Activated gamma-delta T cell treated with anti-CD3 and anti-CD28 coated beads, Interleukin-2, amount 50 U/mL, for 16 hours (primary cell): ENCODE data around the gene SENP3.

Experiments
- DNase-seq: peaks from one replicate; pipeline ENCODE4 v3.0.0-alpha.2; 2020; ENCODE audit warnings: low read depth

SENP3 gene

DNA sequence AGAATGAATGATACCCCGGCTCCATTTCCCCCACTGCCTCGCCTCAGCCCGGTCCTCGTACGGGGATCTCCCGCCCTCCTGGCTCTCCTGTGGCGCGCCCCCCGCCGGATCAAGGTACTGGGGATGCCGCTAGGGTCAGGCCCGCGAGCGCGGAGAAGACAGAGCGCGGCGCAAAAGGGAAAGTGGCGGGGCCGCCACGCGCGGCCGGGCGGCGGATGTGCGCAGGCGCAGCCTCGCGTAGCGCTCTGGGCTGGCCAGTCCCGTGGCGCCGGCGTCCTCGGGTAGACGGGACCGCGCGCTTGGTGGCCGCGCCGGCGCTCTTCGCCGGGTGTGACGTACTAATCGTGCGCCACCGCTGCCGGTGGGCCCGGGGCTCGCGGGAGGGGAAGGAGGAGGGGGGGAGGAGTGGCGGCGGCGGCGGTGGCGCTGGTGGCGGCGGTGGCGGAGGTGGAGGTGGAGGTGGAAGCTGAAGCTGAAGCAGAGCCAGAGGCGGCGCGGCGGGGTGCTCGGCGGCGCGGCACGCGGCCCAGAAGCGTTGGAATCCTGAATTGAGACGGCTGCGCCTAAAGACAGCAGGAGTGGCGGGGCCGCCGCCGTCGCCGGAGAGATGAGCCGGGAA is at the start of gene SENP3:
Gene SENP3, plus strand, starts transcription at position 331 of the 619 bp plus-strand sequence. CDS start 1,158 bp downstream, outside the sequence.
- DNase-seq, result peak; percentile 80

DNA sequence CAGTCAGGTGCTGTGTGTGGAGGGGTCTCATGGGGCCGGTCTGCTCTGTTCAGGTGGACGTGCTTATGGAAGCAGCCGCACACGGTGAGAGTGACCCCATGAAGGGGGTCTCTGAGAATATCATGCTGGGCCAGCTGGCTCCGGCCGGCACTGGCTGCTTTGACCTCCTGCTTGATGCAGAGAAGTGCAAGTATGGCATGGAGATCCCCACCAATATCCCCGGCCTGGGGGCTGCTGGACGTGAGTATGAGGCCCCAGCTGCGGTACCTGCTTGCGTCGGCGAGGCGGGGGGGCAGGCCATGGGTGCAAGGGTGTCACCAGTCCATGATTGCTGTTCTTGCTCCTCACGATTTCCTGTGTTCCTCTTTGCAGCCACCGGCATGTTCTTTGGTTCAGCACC is 49.6 kb upstream of the SENP3 start:
- no peak for DNase-seq

DNA sequence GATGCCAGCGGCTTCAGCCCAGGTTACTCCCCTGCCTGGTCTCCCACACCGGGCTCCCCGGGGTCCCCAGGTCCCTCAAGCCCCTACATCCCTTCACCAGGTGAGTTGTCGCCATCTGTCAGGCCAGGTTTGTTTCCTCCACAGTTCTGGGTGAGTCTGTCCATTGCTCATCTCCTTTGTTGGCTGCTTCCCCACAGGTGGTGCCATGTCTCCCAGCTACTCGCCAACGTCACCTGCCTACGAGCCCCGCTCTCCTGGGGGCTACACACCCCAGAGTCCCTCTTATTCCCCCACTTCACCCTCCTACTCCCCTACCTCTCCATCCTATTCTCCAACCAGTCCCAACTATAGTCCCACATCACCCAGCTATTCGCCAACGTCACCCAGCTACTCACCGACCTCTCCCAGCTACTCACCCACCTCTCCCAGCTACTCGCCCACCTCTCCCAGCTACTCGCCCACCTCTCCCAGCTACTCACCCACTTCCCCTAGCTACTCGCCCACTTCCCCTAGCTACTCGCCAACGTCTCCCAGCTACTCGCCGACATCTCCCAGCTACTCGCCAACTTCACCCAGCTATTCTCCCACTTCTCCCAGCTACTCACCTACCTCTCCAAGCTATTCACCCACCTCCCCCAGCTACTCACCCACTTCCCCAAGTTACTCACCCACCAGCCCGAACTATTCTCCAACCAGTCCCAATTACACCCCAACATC is 48.7 kb upstream of the SENP3 start:
- DNase-seq, result no peak

DNA sequence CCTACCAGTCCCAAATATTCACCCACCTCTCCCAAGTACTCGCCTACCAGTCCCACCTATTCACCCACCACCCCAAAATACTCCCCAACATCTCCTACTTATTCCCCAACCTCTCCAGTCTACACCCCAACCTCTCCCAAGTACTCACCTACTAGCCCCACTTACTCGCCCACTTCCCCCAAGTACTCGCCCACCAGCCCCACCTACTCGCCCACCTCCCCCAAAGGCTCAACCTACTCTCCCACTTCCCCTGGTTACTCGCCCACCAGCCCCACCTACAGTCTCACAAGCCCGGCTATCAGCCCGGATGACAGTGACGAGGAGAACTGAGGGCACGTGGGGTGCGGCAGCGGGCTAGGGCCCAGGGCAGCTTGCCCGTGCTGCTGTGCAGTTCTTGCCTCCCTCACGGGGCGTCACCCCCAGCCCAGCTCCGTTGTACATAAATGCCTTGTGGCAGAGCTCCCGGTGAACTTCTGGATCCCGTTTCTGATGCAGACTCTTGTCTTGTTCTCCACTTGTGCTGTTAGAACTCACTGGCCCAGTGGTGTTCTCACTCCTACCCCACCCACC is 47.8 kb upstream of the SENP3 start:
- no peak for DNase-seq

DNA sequence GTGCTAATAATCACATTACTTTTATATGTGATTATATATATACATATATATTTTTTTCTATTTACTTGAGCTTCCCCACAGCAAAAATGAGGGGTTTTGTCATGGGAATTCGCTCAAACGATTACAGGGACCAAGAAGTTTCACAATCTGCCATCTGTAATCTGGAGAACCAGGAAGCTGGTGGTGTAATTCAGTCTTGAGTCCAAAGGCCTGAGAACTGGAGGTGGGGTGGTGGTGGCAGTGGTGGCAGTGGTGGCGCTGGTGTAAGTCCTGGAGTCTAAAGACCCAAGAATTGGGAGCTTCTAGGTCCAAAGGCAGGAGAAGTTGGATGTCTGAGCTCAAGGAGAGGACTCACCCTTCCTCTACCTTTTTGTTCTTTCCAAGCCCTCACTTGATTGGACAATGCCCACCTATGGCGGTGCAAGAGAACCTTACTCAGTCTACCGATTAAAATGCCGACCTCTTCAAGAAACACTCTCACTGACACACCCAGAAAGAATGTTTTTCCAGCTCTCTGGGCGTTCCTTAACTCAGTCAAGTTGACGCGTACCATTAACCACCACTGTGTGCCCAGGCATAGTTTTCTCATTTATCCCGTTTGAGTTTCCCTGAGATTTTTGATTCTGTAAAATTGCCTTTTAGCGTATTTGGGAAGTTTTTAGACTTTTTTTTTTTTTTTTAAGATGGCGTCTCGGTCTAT is 45.7 kb upstream of the SENP3 start:
- DNase-seq, result no peak

DNA sequence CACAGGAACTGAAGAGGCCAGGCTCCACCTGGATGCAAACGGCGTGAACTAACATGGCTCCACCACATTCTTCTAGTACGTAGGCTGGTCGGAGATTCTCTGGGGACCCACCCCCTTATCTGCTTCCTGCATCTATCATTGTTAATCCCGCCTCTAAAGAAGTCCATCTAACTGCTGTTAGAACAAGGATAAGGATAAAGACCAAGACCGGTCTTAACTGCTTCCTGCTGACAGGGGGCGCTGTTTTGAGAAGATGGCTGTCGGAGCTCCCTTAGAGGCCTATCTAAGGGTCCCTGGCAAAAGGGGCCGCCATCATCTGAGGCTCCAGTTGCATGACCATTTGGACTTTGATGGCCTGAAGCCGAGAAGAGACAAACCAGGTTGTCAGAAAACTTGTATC is 38.7 kb upstream of the SENP3 start:
- no peak for DNase-seq

DNA sequence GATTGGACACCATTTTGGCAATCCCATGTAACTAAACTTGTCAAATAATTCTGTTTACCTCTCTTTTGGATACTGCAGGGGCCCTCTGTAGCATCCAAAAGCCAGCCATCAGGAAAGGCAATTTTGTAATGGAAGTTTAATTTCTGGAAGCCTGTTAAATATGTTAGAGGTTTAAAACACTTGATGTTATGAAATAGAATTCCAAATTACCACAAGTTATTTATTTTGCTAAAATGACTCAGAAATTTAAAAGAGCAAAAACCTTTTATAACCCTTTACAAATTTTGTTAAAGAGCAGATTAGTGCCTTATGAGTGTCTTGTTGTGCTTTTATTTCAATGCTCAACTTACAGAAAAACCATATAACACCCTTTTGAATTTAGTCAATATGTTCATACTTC is 32.9 kb upstream of the SENP3 start:
- no peak for DNase-seq

DNA sequence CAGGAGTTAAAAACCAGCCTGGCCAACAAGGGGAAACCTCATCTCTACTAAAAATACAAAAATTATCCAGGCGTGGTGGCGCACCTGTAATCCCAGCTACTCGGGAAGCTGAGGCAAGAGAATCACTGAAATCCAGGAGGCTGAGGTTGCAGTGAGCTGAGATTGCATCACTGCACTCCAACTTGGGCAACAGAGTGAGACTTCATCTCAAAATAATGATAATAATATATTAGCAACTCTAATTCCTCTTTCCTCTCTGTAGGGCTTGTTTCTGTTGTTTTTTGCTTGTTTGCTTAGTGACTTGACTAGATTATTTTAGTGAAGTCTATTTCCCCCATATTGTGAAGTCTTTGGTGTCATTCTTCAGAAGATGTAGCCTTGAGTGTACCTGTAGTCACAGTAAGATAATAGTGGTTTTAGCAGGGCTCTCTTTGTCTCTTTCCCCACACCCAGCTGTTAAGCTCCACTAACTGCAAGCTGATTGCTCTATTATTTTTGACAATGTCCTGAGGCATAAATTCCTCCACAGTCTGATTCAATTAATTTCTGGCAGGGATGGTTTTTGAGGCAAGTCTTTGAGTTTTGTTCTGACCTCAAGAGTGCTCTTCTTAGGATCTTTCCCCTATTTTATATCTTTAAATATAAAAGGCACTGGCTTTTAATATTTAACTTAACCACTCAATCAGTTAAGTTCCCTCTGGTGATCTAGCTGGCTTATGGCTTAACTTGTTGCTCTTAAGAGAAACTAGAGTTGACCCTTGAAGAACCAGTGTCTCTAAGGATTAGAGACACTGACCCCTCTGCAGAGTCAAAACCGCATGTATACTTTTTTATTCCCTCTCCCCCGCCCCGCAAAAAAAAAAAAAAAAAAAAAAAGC is 31.5 kb upstream of the SENP3 start:
- no peak for DNase-seq

DNA sequence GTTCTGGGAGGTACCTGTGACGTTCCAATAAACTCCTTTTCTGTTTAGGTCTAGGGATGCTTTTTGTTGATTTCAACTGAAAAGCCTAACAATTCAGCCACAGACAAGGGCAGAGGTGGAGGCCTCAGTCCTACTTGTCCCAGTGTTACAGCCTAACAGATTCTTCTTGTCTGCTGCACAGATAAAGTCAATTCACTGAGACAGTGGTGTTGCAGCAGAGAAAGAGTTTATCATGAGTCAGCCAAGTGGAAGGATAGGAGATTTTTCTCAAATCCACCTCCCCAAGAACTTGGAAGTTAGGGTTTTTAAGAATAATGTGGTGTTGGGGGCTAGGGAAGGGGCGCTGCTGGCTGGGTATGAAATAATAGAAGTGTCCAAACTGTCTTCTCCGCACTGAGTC is 23.7 kb upstream of the SENP3 start:
- DNase-seq, result no peak

DNA sequence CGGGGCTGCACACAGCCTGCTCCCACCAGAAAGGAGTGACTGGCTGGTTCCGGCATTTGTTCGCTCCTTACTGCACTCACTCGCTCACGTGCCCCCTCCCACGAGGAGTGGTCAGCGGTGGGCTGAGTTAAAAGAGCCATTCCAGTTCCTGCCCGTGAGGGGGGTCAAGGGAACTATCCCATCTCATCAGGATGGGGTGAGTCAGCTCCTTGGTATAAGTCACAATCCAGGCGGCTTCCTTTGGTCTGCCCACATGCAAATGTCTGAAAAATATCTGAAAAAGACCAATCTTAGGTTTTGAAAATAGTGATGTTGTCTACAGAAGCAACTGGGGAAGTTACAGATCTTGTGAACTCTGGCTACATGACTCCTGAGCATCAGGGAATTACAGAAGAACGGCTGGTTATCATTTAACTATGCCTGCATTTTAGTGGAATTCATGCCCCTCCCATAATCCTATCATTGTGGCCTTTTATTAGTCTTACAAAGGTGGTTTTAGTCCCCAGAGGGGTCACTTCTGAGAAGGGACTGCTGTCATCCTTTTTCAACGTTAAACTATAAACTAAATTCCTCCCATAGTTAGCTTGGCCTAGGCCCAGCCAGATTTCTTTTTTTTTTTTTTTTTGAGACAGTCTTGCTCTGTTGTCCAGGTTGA is 22.7 kb upstream of the SENP3 start:
- no peak for DNase-seq

DNA sequence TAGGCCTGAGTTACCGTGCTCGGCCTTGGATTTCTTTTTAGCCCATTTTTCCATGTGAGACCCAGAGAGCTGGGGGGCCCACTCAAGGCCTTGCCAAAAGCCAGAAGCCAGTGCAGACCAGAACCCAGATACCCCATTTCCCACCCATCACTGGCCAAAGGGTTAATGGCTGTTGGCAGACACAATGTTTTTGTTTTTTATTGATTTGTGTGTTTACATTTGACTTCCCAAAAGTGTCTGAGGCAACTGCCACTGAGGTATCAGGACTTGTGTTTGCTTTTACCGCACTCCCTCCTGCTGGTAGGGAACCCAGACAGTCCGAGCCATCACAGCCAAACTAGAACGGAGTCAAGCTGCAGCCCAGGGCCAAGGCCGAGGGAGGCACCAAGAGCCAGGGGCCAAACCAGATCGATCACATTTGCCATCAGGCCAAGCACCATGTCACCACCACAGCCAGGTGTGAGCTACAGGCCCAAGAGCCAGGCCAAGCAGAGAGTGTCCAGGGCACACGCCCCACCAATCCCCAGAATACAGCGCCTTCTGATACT is 20.6 kb upstream of the SENP3 start:
- no peak for DNase-seq

DNA sequence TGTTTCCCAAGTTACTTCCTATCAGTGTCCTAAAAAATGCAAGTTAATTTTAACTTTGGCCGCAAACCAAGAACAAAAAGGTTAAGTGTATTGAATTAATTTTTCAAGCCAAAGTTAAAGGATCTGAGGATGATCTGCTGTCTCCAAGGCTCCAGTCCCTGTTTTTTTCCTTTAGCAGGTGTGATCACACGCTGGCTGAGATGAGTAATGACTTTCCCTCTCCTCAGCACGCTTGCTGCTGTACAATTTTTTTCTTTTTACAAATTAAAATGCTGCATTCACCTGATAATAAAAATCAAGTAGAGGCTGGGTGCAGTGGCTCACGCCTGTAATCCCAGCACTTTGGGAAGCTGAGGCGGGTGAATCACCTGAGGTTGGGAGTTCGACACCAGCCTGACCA is 16.8 kb upstream of the SENP3 start:
- DNase-seq, result no peak

DNA sequence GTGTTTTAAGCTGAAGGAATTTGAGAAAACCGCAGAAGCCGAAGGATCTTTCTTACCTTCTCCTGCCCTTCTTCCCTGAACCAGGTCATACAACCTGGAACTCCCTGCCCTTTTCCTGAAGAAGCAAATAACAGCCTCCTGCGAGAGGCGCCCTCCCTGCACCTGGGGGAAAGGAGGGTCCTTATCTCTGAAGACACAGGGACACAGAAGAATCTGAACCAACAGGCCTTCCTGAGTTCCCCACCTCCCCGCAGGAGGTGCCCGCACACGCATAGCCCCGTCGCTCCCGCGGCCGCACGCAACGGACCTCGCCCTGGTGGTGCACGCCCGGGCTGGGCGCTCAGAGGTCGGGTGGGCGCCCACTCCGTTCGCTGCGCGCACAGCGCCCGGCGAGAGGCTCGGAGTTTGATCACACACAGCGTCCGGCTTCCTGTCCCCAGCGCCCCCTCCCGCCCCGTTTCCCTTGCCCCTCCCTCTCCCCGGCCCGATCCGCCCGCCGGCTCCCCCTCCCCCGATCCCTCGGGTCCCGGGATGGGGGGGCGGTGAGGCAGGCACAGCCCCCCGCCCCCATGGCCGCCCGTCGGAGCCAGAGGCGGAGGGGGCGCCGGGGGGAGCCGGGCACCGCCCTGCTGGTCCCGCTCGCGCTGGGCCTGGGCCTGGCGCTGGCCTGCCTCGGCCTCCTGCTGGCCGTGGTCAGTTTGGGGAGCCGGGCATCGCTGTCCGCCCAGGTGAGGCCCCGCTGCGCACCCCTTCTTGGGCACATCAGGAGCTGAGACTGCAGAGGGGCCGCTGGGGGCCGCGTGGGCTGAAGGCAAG is 12.9 kb upstream of the SENP3 start, which contains the start of gene TNFSF12:
Gene TNFSF12, plus strand, starts transcription at position 474 of the 816 bp plus-strand sequence. Its CDS starts 96 bp downstream, at position 570.
- peak; percentile 41 for DNase-seq

DNA sequence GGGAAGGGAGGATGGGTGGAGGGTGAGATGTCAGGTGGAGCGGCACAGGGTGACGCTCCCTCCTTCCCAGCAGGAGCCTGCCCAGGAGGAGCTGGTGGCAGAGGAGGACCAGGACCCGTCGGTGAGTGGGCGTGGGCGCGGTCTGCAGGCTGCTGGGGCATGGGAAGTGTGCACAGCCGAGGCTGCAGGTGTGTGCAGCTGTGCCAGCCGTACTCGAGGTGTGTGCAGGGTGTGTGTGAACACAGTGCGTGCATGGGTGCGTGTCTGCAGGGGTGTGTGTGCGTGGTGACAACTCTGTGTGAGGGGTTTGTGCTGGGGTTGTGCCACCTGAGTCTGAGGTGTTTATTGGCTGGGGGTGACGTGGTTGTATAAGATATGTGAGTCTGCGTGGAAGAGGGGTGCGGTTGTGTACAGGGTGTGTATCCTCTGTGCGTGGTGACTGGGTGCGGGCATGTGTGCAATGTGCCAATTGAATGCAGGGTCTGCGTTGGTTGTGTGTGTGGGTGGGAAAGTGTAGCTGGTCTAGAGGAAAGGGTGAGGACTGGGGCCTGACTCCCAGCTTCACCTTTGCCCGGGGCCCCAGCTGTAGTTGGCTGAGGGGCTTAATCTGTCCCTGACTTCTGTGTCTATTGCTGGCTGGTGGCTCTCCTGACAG is 12.2 kb upstream of the SENP3 start:
- DNase-seq, result no peak

DNA sequence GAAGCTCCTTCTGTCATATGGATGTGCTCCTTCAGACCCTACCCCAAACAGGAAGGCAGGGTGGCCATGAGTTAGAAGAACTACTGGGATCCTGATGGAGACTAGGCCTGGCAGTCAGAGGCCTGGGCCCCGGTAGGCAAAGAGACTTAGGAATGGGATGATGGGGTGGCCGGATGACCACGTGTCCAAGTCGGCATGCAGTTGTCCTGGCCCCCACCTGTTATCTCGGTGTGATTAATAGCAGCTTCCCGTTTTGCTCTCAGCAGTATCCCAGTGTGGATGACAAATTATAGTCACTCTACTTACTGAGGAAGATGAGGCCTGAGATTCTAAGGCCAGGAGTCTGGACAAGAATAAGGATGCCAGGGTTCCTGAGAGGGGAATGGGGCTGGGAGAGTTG is 11.4 kb upstream of the SENP3 start:
- no peak for DNase-seq

DNA sequence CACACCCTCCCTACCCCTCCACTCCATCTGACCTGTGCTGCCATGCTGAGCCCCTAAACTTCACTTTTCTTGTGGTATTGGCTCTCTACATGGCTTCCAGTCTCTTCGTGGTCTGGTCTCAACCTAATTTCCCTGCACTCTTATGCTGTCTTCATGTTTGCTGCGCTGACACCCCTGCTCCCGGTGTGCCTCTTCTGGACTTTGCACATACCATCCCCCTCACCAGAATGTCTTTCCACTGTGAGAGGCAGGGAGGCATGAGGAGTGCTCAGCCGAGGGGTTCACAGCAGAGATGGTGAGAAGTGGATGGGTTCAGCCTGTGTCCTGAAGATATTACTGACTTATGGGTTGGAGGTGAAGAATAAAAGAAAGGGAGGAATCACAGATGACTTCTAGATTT is 10.3 kb upstream of the SENP3 start:
- no peak for DNase-seq

DNA sequence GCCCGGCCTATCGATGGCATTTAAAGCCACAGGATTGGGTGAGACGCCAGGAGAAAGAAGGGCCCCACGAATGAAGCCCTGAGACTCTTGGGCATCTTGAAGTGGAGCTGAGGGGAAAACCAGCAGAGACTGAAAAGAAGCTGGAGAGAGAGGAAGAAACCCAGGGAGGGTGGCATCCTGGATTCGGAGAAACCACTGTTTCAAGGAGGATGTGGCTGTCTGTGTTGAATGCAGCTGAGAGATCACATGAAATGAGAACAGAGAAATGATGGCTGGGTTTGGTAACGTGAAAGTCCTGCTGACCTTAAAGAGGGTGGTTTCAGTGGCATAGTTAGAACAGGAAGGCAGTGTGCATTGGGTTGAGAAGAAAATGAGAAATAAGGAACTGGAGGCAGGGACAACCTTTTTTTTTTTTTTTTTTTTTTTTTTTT is 9.1 kb upstream of the SENP3 start:
- DNase-seq, result no peak

DNA sequence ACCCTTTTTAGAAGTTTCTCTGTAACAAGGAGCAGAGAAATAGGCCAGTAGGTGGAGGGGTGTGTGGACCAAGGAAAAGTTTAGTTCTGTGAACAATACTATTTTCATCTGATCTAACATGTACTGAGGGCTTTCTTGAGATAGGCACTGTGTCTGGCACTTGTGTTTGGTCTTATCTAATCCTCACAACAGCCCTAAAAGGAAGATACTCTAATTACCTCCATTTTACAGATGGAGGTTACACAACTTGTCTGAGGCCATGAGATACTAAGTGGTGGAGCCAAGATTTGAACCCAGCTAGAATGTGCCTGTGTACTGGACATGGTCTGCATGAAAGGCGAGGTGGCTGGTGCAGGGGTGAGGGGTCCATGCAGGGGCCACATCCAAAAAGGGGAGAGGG is 8.4 kb upstream of the SENP3 start:
- no peak for DNase-seq

DNA sequence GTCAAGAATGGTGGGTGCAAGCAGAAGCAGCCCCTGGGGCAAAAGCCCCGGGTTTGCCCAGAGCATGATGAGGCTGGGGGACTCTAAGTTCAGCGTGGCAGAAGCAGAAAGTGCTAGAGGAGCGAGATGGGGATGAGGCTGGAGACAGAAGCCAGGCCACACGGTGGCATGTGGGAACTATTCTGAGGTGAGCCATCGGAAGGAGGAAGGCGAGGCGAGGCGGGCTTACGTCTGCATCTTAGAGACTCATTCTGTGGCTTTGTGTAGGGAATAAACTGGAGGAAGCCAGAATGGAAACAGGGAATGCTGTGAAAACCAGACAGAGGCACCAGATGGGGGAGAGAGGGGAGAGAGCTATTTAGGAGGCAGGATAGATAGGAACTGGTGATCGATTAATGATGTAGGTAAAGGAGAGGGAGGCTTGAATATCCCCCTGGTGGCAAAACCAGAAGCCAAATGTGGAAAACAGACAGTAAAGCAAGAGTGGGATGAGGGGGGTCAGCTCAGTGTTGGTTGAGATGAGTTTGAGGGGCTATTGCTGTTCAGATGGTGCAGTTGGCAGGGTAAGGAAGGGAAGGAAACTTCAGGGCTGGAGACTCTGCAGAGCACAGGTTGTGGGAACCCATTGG is 6.3 kb upstream of the SENP3 start:
- DNase-seq, result no peak
